K562 (cell line): Measurements from ENCODE around the gene NEK3. TPM values are rescaled to one million over a fixed set of nuclear protein-coding genes. Genes with fewer than 3 reads are reported as not detected.
A peak's percentile ranks its signal among the peaks of the same experiment; 100 is the strongest.
"Not testable (repeated sequence)": the region's sequence is repeated elsewhere in the genome, so short reads cannot be mapped to it uniquely, and the experiment has no call there.

ENCODE experiments used
- ATAC-seq: fragments of 200-7000 bp; cut with Tn5 transposase; 3 replicates; pipeline ENCODE4 v1.9.1; 2020; ENCODE audit warnings: moderate library complexity
- BruUV-seq: library from RNA; stranded (reverse); fragments of 400-500 nt; replicated peaks from 2 replicates; lab custom pipeline; 2021; lab: Mats Ljungman, UMichigan
- CTCF ChIA-PET: fragments of 300-600 bp; formaldehyde crosslinking; extraction: SDS; loops from one replicate; lab custom pipeline; 2021; ENCODE audit warnings: low intra/inter-chr PET ratio; lab: Yijun Ruan, JAX
- POLR2A ChIA-PET: fragments of 300-600, 350-650 bp; sonication (Branson Sonifier 250); formaldehyde crosslinking; extraction: SDS; loops from one replicate; lab custom pipeline; 2021; ENCODE audit warnings: antibody characterized with exemption, inconsistent platforms; lab: Yijun Ruan, JAX
- DNase-seq, 4 experiments: peaks; one replicate each; pipeline versions ENCODE4 v3.0.0 to v3.0.0-alpha.2; 2011 to 2018; ENCODE audit warnings: low spot score in 3 of 4, mixed read lengths in 3 of 4; ENCODE audit errors: extremely low read depth in 1 of 4
- FAIRE-seq: peaks from 2 replicates; lab custom pipeline; 2011; peaks lifted over from hg19 to GRCh38; lab: Jason Lieb, UNC
- H2AFZ ChIP-seq: 2 replicates; pipeline ENCODE4 v1.6.0; 2011; ENCODE audit warnings: low read depth, low read length, control low read depth, inconsistent platforms
- H3K27ac ChIP-seq: fragments of 200-600 bp; 3 replicates; pipeline ENCODE4 v1.8.0; 2011; ENCODE audit warnings: low read depth, mild to moderate bottlenecking, control low read depth, inconsistent platforms, low read length, moderate library complexity, mixed read lengths; ENCODE audit errors: extremely low read depth
- H3K27me3 ChIP-seq, 2 experiments: fragments of 300-600 bp in 1 of 2; 2 replicates in 1 of 2; 3 replicates in 1 of 2; pipeline versions ENCODE4 v1.6.0 to v1.8.0; 2011; ENCODE audit warnings: inconsistent platforms in 2 of 2, low read length in 2 of 2, mild to moderate bottlenecking in 1 of 2, mixed read lengths in 1 of 2, moderate library complexity in 1 of 2; ENCODE audit not compliant: control insufficient read depth in 2 of 2, insufficient read depth in 2 of 2
- H3K36me3 ChIP-seq: fragments of 300-600 bp; 3 replicates; pipeline ENCODE4 v1.8.0; 2011; ENCODE audit warnings: mild to moderate bottlenecking, low read length, inconsistent platforms; ENCODE audit not compliant: control insufficient read depth, insufficient read depth
- H3K4me1 ChIP-seq, 2 experiments: fragments of 200-600 bp in 1 of 2; replicated peaks in 1 of 2; 2 replicates in 1 of 2; 3 replicates in 1 of 2; pipeline versions ENCODE4 v1.5.1 to v1.8.0; 2011; ENCODE audit warnings: inconsistent platforms in 2 of 2, low read length in 2 of 2, mild to moderate bottlenecking in 1 of 2, mixed read lengths in 1 of 2, moderate library complexity in 1 of 2; ENCODE audit not compliant: control insufficient read depth in 2 of 2, insufficient read depth in 2 of 2
- H3K4me2 ChIP-seq: 2 replicates; pipeline ENCODE4 v1.6.1; 2011; ENCODE audit warnings: low read length, control low read depth, inconsistent platforms, mixed read lengths; ENCODE audit not compliant: insufficient read depth
- H3K4me3 ChIP-seq: fragments of 200-600 bp; sonication (generic), shearing (Covaris generic); 2 replicates; pipeline ENCODE4 v1.5.1; 2016; ENCODE audit warnings: control low read depth, inconsistent platforms
- H3K79me2 ChIP-seq: fragments of 200-600 bp; 3 replicates; pipeline ENCODE4 v1.8.0; 2011; ENCODE audit warnings: low read length, inconsistent platforms; ENCODE audit not compliant: control insufficient read depth, insufficient read depth
- H3K9ac ChIP-seq, 2 experiments: 2 replicates each; pipeline versions ENCODE4 v1.6.0 to v1.6.1; 2011; ENCODE audit warnings: low read depth in 2 of 2, low read length in 2 of 2, control low read depth in 1 of 2, inconsistent platforms in 1 of 2, mild to moderate bottlenecking in 1 of 2, mixed read lengths in 1 of 2; ENCODE audit not compliant: insufficient read depth in 1 of 2
- H3K9me1 ChIP-seq: one replicate; pipeline ENCODE4 v1.6.0; 2011; ENCODE audit warnings: inconsistent platforms, mild to moderate bottlenecking, low read length, moderate library complexity; ENCODE audit not compliant: control insufficient read depth, insufficient read depth
- H3K9me3 ChIP-seq: replicated peaks from 2 replicates; pipeline ENCODE4 v1.5.1; 2011; ENCODE audit warnings: low read depth, low read length, inconsistent platforms; ENCODE audit not compliant: control insufficient read depth, insufficient read depth
- H4K20me1 ChIP-seq: replicated peaks from 2 replicates; pipeline ENCODE4 v1.6.1; 2011; ENCODE audit warnings: low read length, inconsistent platforms, mixed read lengths; ENCODE audit not compliant: control insufficient read depth, insufficient read depth
- FOSL1 ChIP-seq: fragments of 200-800 bp; sonication (Bioruptor generic); conservative IDR thresholded peaks from 2 replicates; pipeline ENCODE4 v1.6.1; 2016; ENCODE audit warnings: missing genetic modification characterization, missing compliant biosample characterization
- ZBTB40 ChIP-seq, 2 experiments: fragments of 450-650 bp in 1 of 2; sonication (generic) in 1 of 2; formaldehyde crosslinking in 1 of 2; IDR thresholded peaks; 2 replicates each; pipeline versions ENCODE4 v1.7.1 to v1.9.0; 2016 to 2022; ENCODE audit warnings: inconsistent platforms in 1 of 2, mild to moderate bottlenecking in 1 of 2, missing genetic modification reagents in 1 of 2
- WGBS: fragments of 100-300 bp; shearing (Covaris generic); methylation state at CpG from one replicate; pipeline ENCODE4 v1.1.6; 2016; ENCODE audit warnings: low coverage, mixed read lengths; ENCODE audit not compliant: insufficient coverage; ENCODE audit errors: missing lambda C conversion rate; 5-methylcytosine and 5-hydroxymethylcytosine counted together
- in situ Hi-C: fragments of 300-500 bp; cut with MboI; formaldehyde crosslinking; loops from 4 replicates; pipeline ENCODE4 v1.15.0; 2018; ENCODE audit warnings: inconsistent platforms, mixed read lengths
- intact Hi-C: fragments of 100-400 bp; cut with micrococcal nuclease; formaldehyde crosslinking; loops from 2 replicates; pipeline ENCODE4 v1.14.2; 2022
- polyA plus RNA-seq, 8 experiments: library from polyadenylated mRNA; depleted of rRNA in 4 of 8; stranded (reverse) in 5 of 8; unstranded in 3 of 8; fragments of >200 nt; fragmentation: Nextera tagmentation in 2 of 8; fragmentation: Illumina TruSeq in 1 of 8; extraction: Ambion mirVana in 2 of 8; extraction: Trizol in 1 of 8; gene quantifications; 2 replicates each; pipeline versions ENCODE4 v1.2.1 to v1.2.3, GENCODE V29; 2011 to 2014; ENCODE audit warnings: inconsistent platforms in 1 of 8, missing spikeins in 1 of 8
- total RNA-seq, 7 experiments: library from RNA; depleted of rRNA in 6 of 7; stranded (reverse); fragments of >200 nt in 6 of 7; fragmentation: Illumina TruSeq in 2 of 7; extraction: Trizol in 2 of 7; gene quantifications; 2 replicates each; pipeline versions ENCODE4 v1.2.1 to v1.2.3, GENCODE V29; 2011 to 2021; ENCODE audit warnings: low replicate concordance in 1 of 7

NEK3 gene
- total and polyA plus RNA-seq, 9 of the 15 experiments (the other 6 are each of a cell fraction or from before 2014, with no cell fraction given) = 6.2 to 11.0 (median 9.3) TPM

- H3K9me3 ChIP-seq, H3K79me2 ChIP-seq, H3K27ac ChIP-seq, DNase-seq, H3K4me1 ChIP-seq: not testable (repeated sequence)
- 14% methylated on average over 3 of the region's 6 CpGs for WGBS
- TF ChIP-seq FOSL1 (tag) = 0 out of 2 replicates have a peak, but pooled peaks have one; percentile 27
- TF ChIP-seq, all 486 proteins: peak for 1; not testable (repeated sequence) for 485
- BruUV-seq, H2AFZ ChIP-seq, CTCF ChIA-PET, ATAC-seq, H4K20me1 ChIP-seq, H3K4me3 ChIP-seq, FAIRE-seq, intact Hi-C loops, in situ Hi-C loops, H3K4me2 ChIP-seq, H3K36me3 ChIP-seq, H3K9me1 ChIP-seq, H3K9ac ChIP-seq, H3K27me3 ChIP-seq, POLR2A ChIA-PET: not testable (repeated sequence)
These were observed 49.0 kb upstream of the NEK3 start for GRCh38 chr13:52208384-52208783.

- H3K27me3 ChIP-seq; H3K4me2 ChIP-seq; in situ Hi-C loops; DNase-seq; BruUV-seq; H4K20me1 ChIP-seq; H3K4me3 ChIP-seq; H2AFZ ChIP-seq; CTCF ChIA-PET; POLR2A ChIA-PET; H3K9ac ChIP-seq; ATAC-seq; H3K79me2 ChIP-seq; H3K9me3 ChIP-seq; H3K4me1 ChIP-seq; H3K36me3 ChIP-seq; H3K9me1 ChIP-seq; H3K27ac ChIP-seq; intact Hi-C loops; FAIRE-seq; TF ChIP-seq ZBTB40 (CRISPR knock-in tag; IDR thresholded peaks at IDR 0.05): not testable (repeated sequence)
- 0 out of 2 replicates have a peak, but pooled peaks have one; percentile 14 for TF ChIP-seq ZBTB40 (IDR thresholded peaks at IDR 0.05)
- WGBS = 60% methylated on average over 1 of the region's 3 CpGs
These were observed 48.5 kb upstream of the NEK3 start for GRCh38 chr13:52207896-52208295.
